Fibroblast of lung (primary cell): ENCODE data around the gene ULBP1.

ENCODE experiments used
- EZH2 ChIP-seq: IDR thresholded peaks from 2 replicates; pipeline ENCODE4 v1.5.1; 2012; ENCODE audit warnings: low read length, control low read depth, mild to moderate bottlenecking; ENCODE audit errors: missing control alignments
- TF ChIP-seq, protein P1 (sequence below), 2 donors: IDR thresholded peaks in 1 of 2; conservative IDR thresholded peaks in 1 of 2; 1 replicate in 1 of 2; 2 replicates in 1 of 2; pipeline ENCODE4 v1.5.1; 2011 to 2012; ENCODE audit warnings: low read length in 2 of 2, control low read depth in 1 of 2, inconsistent platforms in 1 of 2, low read depth in 1 of 2, mild to moderate bottlenecking in 1 of 2

DNA sequence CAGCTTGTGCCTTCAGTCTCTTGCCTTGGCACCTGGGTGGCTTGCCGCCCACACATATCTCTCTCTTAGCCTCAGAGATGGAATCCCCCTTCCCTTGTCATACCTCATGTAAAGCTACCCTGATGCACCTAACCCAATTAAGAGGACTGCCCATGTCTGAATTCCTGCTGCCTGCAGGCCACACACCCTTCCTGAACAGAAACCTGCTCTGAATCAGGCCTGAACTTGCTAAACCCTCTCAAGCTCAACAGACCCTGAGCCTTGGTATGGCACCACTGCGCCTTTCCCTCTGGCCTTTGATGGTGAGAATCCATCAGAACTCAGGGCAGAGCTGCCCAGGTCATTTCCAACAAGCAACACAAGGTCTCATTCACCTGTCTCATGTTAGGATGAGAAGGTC lies 46.1 kb upstream of the ULBP1 start:
- TF ChIP-seq, protein P1, sequence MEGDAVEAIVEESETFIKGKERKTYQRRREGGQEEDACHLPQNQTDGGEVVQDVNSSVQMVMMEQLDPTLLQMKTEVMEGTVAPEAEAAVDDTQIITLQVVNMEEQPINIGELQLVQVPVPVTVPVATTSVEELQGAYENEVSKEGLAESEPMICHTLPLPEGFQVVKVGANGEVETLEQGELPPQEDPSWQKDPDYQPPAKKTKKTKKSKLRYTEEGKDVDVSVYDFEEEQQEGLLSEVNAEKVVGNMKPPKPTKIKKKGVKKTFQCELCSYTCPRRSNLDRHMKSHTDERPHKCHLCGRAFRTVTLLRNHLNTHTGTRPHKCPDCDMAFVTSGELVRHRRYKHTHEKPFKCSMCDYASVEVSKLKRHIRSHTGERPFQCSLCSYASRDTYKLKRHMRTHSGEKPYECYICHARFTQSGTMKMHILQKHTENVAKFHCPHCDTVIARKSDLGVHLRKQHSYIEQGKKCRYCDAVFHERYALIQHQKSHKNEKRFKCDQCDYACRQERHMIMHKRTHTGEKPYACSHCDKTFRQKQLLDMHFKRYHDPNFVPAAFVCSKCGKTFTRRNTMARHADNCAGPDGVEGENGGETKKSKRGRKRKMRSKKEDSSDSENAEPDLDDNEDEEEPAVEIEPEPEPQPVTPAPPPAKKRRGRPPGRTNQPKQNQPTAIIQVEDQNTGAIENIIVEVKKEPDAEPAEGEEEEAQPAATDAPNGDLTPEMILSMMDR (conservative IDR thresholded peaks at IDR 0.05 in 1 of 2, IDR thresholded peaks at IDR 0.05 in 1 of 2; ENCODE audit: low read depth in 1 of 2, low read length in 2 of 2), result no peak
- TF ChIP-seq EZH2, result no peak
